ENCODE measurements around the gene CCDC190.
"Not testable (repeated sequence)": the region's sequence is repeated elsewhere in the genome, so short reads cannot be mapped to it uniquely, and the experiment has no call there.

Gene CCDC190

GRCh38 chr1:162861101-162861500 is at the start of gene CCDC190:
Gene CCDC190, minus strand, starts transcription at chr1:162861175. Its CDS starts 1,529 bp downstream, at chr1:162859646.
- DNase-seq: no peak

GRCh38 chr1:162910161-162910560 is 49.2 kb upstream of the CCDC190 start:
- DNase-seq: no peak

GRCh38 chr1:162908780-162909179 is 47.8 kb upstream of the CCDC190 start:
- DNase-seq: no peak

GRCh38 chr1:162908236-162908635 is 47.3 kb upstream of the CCDC190 start:
- DNase-seq: no peak

GRCh38 chr1:162906485-162906884 is 45.5 kb upstream of the CCDC190 start:
- no peak for DNase-seq

GRCh38 chr1:162905174-162906158 is 44.5 kb upstream of the CCDC190 start:
- no peak for DNase-seq

- DNase-seq: no peak
Observed at GRCh38 chr1:162904579-162904978, 43.6 kb upstream of the CCDC190 start.

GRCh38 chr1:162904023-162904422 is 43.0 kb upstream of the CCDC190 start:
- DNase-seq: no peak

- DNase-seq: no peak
Observed at GRCh38 chr1:162903246-162903645, 42.3 kb upstream of the CCDC190 start.

GRCh38 chr1:162902416-162902815 is 41.4 kb upstream of the CCDC190 start:
- DNase-seq: no peak

- DNase-seq: no peak
Observed at GRCh38 chr1:162901243-162901642, 40.3 kb upstream of the CCDC190 start.

- DNase-seq: no peak
Observed at GRCh38 chr1:162899422-162900146, 38.6 kb upstream of the CCDC190 start.

- no peak for DNase-seq
Observed at GRCh38 chr1:162893612-162893908, 32.6 kb upstream of the CCDC190 start.

GRCh38 chr1:162892906-162893611 is 32.1 kb upstream of the CCDC190 start:
- no peak for DNase-seq

GRCh38 chr1:162889989-162890388 is 29.0 kb upstream of the CCDC190 start:
- no peak for DNase-seq

GRCh38 chr1:162886705-162887104 is 25.7 kb upstream of the CCDC190 start:
- no peak for DNase-seq

- DNase-seq: no peak
Observed at GRCh38 chr1:162885265-162885664, 24.3 kb upstream of the CCDC190 start.

GRCh38 chr1:162884831-162885230 is 23.9 kb upstream of the CCDC190 start:
- no peak for DNase-seq

GRCh38 chr1:162882248-162882674 is 21.3 kb upstream of the CCDC190 start:
- DNase-seq: no peak

- no peak for DNase-seq
Observed at GRCh38 chr1:162881590-162881989, 20.6 kb upstream of the CCDC190 start.

GRCh38 chr1:162880617-162881016 is 19.6 kb upstream of the CCDC190 start:
- DNase-seq: not testable (repeated sequence)

GRCh38 chr1:162878000-162878596 is 17.1 kb upstream of the CCDC190 start:
- no peak for DNase-seq

GRCh38 chr1:162877412-162877811 is 16.4 kb upstream of the CCDC190 start:
- DNase-seq: no peak

Measured in activated CD4-positive, alpha-beta T cell treated with anti-CD3 and anti-CD28 coated beads, Interleukin-2, amount 50 U/mL, for 4 hours (primary cell).